ENCODE results near the gene RFXAP. TPM values are rescaled to one million over a fixed set of nuclear protein-coding genes. Genes with fewer than 3 reads are reported as not detected.

The RFXAP gene
- total RNA-seq, 1 experiment from 2014 or later, result 9.2 TPM

GRCh38 chr13:36818804-36819738 is at the start of gene RFXAP (continued):
- TF ChIP-seq ZNF425 (CRISPR knock-in tag; conservative IDR thresholded peaks at IDR 0.05), result no peak
- TF ChIP-seq MYBL2 (CRISPR knock-in tag; IDR thresholded peaks at IDR 0.05), result no peak
- no peak for TF ChIP-seq OVOL2 (CRISPR knock-in tag; IDR thresholded peaks at IDR 0.05; ENCODE audit: borderline replicate concordance)
- TF ChIP-seq ZMAT4 (CRISPR knock-in tag; IDR thresholded peaks at IDR 0.05), result no peak
- TF ChIP-seq ZNF416 (CRISPR knock-in tag; IDR thresholded peaks at IDR 0.05), result no peak
- no peak for TF ChIP-seq ARID4B (CRISPR knock-in tag; IDR thresholded peaks at IDR 0.05; ENCODE audit: borderline replicate concordance)
- no peak for TF ChIP-seq PREB (CRISPR knock-in tag; IDR thresholded peaks at IDR 0.05; ENCODE audit: borderline replicate concordance)
- TF ChIP-seq ZNF281 (CRISPR knock-in tag; IDR thresholded peaks at IDR 0.05), result no peak
- TF ChIP-seq NR3C1 (CRISPR knock-in tag; conservative IDR thresholded peaks at IDR 0.05; ENCODE audit: low read depth), result no peak
- no peak for TF ChIP-seq PRRX2 (CRISPR knock-in tag; IDR thresholded peaks at IDR 0.05)
- TF ChIP-seq EMX1 (CRISPR knock-in tag; IDR thresholded peaks at IDR 0.05), result no peak
- no peak for TF ChIP-seq NFE2L1 (CRISPR knock-in tag; IDR thresholded peaks at IDR 0.05)
- TF ChIP-seq GTF2I (CRISPR knock-in tag; conservative IDR thresholded peaks at IDR 0.05), result no peak
- no peak for TF ChIP-seq CREB1 (CRISPR knock-in tag; IDR thresholded peaks at IDR 0.05)
- peak; percentile 47; the same call in 1 of the 2 replicates for TF ChIP-seq CREM (CRISPR knock-in tag; IDR thresholded peaks at IDR 0.05)
- TF ChIP-seq FOXJ3 (CRISPR knock-in tag; IDR thresholded peaks at IDR 0.05; ENCODE audit: borderline replicate concordance), result no peak
- TF ChIP-seq ERG (CRISPR knock-in tag; IDR thresholded peaks at IDR 0.05), result no peak
- TF ChIP-seq ZBTB43 (CRISPR knock-in tag; IDR thresholded peaks at IDR 0.05), result no peak; the same call in 1 of the 2 replicates
- TF ChIP-seq CBFB (CRISPR knock-in tag; IDR thresholded peaks at IDR 0.05; ENCODE audit: low read depth), result peak; percentile 89; the same call in 1 of the 2 replicates
- no peak for TF ChIP-seq E2F4 (CRISPR knock-in tag; IDR thresholded peaks at IDR 0.05; ENCODE audit: borderline replicate concordance, low read depth)
- no peak for TF ChIP-seq NFYB (CRISPR knock-in tag; conservative IDR thresholded peaks at IDR 0.05; ENCODE audit: low read depth)
- no peak for TF ChIP-seq NR1H2 (CRISPR knock-in tag; IDR thresholded peaks at IDR 0.05)
- TF ChIP-seq ZNF396 (CRISPR knock-in tag; IDR thresholded peaks at IDR 0.05; ENCODE audit: borderline replicate concordance), result no peak
- TF ChIP-seq NR2C2 (CRISPR knock-in tag; IDR thresholded peaks at IDR 0.05), result no peak
